ENCODE data around the gene OSBP2.

DNA sequence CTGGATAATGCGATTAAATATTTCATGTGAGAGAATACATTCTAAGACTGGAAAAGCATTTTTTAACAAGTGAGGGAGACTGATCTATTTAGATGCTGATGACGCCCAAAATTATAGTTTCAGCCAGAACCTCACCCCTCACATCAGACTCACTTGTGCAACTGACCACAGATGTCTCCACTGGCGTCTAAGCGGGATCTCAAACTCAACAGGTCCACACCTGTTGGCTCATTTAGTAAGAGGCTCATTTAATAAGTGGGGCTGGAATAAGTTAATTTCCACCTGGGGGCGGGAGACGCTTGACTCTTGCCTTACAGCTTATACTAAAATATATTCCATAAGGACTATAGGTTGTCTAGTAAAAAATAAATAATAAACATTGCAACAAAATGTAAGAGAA, 226.4 kb downstream of the OSBP2 start:
- TF ChIP-seq, protein P1, sequence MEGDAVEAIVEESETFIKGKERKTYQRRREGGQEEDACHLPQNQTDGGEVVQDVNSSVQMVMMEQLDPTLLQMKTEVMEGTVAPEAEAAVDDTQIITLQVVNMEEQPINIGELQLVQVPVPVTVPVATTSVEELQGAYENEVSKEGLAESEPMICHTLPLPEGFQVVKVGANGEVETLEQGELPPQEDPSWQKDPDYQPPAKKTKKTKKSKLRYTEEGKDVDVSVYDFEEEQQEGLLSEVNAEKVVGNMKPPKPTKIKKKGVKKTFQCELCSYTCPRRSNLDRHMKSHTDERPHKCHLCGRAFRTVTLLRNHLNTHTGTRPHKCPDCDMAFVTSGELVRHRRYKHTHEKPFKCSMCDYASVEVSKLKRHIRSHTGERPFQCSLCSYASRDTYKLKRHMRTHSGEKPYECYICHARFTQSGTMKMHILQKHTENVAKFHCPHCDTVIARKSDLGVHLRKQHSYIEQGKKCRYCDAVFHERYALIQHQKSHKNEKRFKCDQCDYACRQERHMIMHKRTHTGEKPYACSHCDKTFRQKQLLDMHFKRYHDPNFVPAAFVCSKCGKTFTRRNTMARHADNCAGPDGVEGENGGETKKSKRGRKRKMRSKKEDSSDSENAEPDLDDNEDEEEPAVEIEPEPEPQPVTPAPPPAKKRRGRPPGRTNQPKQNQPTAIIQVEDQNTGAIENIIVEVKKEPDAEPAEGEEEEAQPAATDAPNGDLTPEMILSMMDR (IDR thresholded peaks at IDR 0.05), result no peak
- no peak for TF ChIP-seq POLR2A (IDR thresholded peaks at IDR 0.05)
